Stromal cell of bone marrow (primary cell): ENCODE measurements around the gene SIPA1L3.
A peak's percentile ranks its signal among the peaks of the same experiment; 100 is the strongest.
"Not testable (repeated sequence)": the region's sequence is repeated elsewhere in the genome, so short reads cannot be mapped to it uniquely, and the experiment has no call there.

Experiments
- DNase-seq: peaks from one replicate; pipeline ENCODE4 v3.0.0-alpha.2; 2012; ENCODE audit warnings: low read depth

Gene SIPA1L3

DNA sequence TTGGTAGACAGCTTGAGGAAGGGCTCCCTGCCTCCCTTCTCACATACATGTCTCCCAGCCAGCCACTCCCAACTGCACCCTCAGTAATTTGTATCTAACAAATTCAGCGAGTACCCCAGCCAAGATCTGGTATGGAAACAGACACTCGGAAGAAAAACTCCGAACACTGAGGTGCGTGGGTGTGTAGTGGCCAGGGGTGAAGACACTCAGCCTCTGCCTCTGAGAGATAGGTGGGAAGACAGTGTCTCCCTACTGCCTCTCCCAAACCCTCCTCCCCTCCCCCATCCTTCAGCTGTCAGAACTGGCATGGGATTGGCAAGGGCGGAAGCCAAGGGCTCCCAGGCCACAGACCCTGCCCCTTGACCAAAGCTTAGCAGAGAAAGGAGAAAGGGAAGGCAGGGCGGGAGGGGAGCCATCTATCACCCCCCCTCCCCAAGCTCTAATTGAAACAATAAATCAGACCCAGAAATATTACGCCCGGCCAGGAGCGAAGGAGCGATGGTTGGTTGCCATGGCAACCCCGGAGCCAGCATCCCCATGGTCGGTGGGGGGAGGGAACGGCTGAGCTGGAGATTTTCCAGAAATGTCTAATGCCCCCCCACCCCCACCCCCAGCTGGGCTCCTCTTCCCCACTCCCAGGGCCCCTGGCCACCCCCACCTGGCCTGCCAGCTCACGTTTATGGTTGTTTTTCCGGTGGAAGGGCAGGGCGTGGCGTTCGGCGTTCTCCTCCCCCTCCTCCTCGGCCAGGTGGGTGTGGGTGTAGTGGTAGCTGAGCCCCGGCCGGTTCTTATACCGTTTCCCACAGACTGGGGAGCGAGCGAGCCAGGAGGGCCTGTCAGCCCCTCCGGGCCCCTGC lies 310.0 kb downstream of the SIPA1L3 start:
- DNase-seq, result no peak

DNA sequence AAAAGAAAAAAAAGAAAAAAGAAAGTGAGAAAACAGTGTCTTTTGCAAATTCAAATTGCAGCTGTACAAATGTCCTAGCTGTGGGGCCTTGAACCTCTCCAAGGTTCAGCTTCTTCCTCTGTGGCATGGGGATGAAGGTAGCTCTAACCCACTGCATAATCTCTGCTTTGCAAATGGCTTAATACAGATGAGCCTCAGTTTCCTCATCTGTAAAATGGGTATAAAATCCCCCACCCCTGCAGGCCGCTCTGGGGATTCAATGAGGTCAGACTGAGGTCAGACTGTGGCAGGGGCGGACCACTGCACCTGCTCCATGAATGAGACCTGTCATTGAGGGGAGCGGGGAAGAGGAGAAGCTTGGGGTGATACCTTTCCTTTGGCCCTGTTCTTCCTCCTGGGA lies 311.2 kb downstream of the SIPA1L3 start:
- no peak for DNase-seq

DNA sequence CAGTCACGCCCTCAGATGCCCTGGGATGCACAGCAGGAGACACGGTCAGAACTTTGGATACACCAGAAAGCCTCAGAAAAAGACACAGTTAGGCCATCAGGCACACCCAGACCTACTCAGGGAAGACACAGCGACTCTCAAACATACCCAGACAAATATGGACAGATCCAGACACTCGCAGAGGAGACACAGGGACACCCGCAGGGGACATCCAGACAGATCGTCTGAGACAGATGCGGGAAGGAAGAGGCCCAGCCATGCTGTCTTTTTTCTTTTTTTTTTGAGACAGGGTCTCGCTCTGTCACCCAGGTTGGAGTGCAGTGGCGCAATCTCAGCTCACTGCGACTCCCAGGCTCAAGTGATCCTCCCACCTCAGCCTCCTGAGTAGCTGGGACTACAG lies 312.2 kb downstream of the SIPA1L3 start:
- DNase-seq, result no peak

DNA sequence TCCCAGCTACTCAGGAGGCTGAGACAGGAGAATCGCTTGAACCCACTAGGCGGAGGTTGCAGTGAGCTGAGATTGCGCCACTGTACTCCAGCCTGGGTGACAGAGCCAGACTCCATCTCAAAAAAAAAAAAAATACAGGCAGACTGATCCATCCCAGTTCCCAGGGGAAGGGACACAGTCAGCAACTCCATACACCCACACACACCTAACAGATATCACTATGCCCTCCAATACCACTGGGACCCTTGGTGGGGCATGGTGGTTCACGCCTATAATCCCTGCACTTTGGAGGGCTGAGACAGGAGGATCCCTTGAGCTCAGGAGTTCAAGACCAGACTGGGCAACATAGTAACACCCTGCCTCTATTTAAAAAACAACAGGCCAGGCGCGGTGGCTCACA lies 314.4 kb downstream of the SIPA1L3 start:
- no peak for DNase-seq

DNA sequence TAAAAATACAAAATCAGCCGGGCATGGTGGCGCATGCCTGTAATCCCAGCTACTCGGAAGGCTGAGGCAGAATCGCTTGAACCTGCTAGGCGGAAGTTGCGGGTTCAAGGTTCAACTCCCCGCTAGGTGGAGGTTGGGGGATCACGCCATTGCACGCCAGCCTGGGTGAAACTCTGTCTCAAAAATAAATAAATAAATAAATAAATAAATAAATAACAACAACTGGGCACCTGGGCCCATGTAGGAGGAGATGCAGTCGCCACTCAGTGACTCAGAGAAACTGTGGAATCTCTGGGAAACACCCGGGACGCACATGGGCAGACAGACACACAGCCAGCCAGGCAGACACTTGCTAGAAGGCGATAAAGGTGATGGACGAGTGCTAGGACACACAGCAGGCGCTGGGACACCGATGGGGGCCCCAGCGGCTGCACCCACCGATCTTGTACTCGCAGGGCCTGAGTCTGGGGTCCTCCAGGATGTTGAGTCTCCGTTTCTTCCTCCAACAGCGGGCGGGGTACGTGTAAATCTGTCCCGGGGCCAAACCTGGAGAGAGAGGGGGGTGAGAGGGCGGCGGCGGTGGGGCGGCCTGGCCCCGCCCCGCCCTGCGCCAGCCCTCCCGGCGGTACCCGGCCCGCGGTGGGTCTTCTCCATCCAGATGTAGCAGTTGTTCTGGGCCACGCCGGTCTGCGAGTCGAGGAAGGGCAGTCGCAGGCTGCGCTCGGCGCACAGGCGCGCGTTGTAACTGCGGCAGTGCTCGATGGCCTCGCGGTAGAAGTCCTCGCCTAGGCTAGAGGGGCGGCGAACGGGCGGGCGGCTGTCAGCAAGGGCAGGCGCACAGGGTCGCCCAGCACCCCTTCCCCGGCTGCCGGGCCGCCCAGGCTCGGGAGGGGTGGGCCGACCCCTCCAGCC lies 315.2 kb downstream of the SIPA1L3 start:
- DNase-seq, result no peak

DNA sequence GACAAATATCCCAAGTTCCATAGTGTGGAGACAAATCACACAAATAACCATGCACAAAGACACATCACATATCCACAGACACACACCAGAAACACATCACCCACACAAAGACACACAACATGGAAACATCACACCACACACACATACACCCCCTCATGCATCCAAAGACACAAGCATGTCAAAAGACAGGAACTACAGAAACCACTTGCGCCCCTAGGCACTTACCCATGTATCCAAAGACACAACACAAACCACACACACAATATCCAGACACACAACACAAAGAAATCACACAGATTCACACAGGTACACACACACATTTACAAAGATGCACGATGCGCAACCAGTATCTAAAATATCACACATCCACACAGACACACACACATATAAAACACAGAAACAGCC lies 316.1 kb downstream of the SIPA1L3 start:
- DNase-seq, result no peak

DNA sequence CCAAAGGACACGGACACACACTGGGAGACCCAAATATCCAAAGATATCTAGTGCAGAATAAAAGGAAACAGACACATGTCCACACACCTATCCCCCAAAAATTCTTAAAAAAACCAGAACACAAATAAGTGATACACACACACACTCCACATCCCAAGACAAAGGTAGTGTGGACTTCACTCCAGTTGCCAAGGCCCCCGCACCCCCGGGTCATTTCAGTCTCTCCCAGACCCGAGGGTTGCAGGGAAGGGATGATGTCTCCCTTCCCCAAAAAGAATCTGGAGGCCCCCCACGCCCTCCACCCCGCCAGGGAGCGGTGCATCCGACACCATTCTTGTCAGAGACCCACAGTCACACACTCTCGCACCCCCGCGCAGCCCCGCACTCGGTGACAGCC lies 316.6 kb downstream of the SIPA1L3 start:
- no peak for DNase-seq

DNA sequence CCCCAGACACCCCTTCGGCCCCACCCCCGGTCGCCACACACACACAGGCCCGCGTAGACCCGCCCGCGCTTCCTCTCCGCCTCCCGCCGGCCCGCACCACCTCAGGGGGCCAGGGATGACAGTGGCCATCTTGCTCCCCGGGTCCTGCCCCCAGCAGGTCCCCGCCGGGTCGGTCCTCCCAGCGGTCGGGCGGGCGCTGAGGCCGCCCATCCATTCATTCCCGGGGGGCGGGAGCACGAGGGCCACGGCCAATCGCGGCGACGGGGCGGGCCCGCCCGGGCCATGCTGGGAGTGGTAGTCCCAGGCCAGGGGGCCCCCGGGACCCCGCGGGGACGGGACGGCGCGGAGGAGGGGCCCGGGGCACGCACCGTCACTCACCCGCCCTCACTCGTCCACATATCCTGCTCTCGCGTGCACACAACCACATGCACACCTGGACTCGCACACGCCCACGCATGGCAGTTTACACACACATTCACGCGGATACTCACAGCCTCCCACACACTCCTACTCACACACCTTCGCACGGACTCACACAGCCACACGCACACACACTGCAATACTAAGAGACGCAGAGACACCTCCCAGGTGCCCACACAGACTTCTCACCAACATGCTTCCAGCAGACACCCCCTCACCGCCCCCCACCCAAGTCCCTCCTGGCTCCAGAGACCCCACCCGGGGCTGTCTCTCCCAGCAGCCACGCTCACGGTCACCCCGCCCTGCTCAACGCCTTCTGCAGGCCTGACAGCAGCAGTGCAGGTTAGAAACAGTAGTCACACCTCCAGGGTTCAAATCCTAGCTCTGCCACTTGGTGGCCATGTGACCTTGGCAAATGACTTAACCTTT lies 317.2 kb downstream of the SIPA1L3 start, which contains the start of gene DPF1:
Gene DPF1 (minus strand): TSS at position 209 of the 849 bp plus-strand sequence. CDS start 80 bp downstream, at position 129.
- DNase-seq, result no peak

DNA sequence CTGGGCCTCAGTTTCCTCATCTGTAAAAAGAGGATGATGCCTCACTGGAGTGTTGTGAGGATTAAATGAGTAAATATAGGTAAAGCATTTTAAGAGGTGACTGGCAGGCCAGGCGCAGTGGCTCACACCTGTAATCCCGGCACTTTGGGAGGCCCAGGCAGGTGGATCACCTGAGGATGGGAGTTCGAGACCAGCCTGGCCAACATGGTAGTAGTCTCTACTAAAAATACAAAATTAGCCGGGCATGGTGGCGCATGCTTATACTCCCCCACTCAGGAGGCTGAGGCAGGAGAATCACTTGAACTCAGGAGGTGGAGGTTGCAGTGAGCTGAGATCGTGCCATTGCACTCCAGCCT lies 317.8 kb downstream of the SIPA1L3 start:
- not testable (repeated sequence) for DNase-seq

DNA sequence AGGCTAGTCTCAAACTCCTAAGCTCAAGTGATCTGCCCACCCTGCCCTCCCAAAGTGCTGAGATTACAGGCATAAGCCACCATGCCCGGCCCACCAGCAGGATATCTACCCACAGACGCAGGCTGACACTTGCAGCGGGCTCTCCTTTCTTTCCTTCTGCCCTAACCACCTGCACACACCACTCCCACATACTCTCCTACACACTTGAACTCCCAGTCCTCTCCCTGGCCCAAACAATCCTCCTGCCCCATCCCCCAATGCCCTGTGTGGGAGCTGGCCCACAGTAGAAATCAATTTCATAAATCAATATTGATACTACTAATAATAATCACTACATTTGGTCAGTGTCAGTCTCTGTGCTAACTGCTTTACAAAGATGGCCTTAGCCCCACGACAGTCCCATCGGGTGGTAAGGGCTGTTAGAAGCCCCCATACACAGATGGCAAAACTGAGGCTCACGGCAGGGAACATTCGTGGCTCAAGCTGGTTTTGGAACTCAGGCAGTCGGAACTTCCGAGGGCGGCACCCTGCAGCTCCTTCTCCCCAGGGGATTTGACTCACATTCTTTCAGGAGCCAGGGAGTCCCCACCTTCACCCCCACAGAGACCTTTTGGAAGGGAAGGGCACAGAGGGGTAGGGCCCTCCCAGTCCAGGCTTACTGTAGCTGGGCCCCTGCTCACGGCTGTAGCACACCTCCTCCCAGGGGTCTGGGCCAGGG lies 320.4 kb downstream of the SIPA1L3 start:
- no peak for DNase-seq

DNA sequence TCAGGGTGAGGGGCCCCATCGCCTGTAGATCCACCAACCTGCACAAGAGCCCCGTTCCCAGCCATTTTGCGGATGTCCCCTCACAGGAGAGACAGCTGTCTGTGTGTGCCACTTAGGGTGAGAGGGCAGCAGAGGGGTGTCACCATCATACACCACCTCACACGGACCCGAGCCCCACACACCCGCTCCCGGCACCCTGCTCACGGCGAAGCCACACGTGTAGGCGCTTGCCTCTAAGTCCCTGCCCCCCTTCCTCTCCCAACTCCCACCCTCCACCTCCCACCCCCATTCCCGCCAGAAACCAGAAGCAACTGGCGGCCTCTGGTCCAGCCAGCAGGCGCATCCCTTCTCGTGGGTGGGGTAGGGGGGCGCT lies 321.0 kb downstream of the SIPA1L3 start:
- no peak for DNase-seq

DNA sequence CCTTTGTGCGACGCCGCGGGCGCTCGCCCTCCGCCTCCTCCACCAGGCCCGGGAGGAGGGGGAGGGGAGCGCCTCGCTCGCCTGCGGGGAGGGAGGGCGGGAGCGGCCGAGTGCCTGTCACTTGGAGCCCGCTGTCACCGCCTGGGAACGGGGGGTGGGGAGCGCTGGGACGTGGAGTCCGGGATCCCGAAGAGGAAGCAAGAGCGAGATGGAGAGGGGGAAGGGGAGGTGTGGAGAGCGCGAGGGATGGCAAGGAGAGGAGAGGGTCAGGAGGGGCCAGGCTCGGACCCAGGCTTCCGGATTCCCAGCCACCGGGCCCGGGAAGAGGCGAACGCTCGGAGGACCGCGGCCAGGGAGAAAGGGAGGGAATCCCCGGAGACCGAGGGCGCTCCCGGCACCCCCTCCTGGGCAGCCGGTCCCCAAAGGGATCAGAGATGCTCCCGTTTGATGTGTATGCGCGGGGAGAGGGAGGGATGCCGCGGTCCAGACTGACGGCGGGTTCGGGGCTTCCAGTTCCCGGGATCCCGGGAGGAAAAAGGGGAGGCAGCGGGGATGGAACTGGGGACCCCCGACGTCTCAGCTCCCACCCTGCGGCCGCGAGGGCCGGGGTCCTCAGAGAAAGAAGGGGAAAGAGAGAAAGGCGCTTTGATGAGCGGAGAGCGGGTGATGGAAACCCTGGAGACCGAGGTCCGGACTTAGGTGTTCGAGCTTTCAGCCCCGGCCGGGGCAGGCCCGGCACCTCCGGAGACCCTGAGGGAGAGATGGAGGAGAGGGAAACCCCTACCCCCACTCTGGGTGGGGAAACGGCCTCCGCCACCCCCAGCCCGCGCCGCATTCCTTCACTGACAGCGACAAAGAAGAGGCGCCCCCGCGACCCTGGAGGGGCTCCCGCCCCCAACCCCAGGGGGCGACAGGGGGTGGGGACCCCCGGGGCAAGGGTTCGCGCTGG lies 321.8 kb downstream of the SIPA1L3 start:
- DNase-seq, result no peak

DNA sequence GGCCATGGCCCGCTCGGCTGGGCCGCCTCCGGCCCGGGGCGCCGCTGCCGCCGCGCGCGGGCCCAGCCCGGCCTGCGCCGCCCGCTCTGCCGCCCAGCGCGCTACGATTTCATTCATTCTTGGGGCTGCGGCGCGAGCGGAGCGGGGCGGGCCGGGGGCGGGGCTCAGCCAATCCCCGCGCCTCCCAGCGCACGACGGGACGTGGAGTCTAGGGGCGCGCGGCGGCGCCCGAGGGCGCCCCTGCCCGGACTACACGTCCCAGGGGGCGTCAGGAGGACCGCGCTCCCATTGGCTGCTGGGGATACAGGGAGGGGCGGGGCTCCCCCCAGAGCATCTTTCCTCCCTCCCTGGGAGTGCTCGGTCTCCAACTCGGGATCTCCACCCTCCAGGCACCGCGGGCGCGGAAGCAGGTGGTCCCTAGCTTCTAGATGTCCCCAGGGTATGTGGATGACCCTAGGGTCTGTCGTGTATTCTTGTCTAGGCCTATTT lies 322.6 kb downstream of the SIPA1L3 start:
- peak; percentile 41 for DNase-seq

DNA sequence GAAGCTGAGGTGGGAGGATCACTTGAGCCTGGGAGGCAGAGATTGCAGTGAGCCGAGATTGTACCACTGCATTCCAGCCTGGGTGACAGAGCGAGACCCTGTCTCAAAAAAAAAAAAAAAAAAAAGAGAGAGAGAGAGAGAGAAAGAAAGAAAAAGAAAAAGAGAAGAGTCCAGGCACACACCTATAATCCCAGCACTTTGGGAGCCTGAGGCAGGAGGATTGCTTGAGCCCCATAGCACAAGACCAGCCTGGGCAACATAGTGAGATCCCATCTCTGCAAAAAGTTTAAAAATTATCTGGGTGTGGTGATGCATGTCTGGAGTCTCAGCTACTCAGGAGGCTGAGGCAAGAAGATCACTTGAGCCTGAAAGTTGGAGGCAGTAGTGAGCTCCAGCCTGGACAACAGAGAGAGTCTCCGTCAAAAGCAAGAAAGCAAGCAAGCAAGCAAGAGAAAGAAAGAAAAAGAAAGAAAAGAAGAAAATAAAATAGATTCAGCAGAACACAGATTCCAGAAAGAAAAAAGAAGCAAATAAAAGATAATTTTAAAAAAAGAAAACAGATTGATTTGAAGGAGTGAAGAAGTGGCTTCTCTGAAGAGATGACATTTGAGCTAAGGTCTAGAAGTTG lies 323.6 kb downstream of the SIPA1L3 start:
- DNase-seq, result not testable (repeated sequence)

DNA sequence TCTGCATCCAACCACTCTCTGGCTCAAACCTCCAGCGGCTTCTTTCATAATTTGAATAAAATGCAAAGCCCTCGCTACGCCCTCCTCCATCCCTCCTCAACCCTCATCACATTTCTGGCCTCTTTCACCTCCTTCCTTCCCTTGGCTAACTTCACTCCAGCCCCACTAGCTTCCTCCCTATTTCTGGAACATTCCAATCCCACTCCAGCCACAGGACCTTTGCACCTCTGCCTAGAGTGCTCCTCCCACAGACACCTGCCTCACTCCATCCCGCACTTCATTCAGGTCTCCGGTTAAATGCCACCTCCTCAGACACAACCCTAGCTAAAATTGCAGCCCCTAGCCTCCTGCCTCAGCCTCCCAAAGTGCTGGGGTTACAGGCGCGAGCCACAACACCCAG lies 324.9 kb downstream of the SIPA1L3 start:
- DNase-seq, result no peak

DNA sequence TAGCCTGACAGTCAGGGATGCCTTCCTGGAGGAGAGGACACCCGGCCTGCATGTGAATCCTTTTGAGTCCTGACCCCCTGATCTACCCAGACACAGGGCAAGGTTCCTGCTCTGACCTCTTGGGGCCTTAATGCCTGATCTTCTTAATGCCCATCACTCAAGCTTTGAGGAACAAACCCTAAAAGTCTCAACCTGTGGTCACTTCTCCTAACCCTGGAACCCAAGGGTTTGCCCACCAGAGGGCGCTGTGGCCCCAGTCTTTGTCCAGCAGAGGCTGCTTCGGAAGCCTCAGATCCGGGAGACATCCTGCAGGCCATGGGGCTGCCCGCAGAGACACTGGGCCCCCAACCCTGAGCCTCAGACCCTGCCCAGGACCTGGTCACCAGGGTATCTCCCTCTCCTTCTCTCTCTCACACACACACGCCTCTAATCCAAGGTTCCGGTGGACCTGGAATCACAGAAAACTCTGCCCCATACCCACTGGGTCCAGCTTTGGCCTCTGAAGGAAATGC lies 326.8 kb downstream of the SIPA1L3 start:
- peak; percentile 37 for DNase-seq

DNA sequence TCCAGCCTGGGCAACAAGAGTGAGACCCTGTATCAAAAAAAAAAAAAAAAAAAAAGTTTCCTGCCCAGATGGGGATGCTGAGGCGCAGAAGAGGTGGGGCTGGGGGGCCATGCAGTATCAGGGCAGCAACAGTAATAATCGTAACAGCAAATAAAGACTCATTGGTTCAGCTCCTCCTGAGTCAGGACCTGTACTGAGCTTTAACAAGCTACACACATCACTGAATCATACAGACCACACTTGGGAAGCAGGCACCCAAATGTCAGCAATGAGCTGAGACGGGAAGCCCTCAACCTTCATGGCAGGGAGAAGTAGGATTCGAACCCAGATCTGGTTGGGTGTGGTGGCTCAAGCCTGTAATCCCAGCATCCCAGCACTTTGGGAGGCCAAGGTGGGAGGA lies 327.6 kb downstream of the SIPA1L3 start:
- no peak for DNase-seq

DNA sequence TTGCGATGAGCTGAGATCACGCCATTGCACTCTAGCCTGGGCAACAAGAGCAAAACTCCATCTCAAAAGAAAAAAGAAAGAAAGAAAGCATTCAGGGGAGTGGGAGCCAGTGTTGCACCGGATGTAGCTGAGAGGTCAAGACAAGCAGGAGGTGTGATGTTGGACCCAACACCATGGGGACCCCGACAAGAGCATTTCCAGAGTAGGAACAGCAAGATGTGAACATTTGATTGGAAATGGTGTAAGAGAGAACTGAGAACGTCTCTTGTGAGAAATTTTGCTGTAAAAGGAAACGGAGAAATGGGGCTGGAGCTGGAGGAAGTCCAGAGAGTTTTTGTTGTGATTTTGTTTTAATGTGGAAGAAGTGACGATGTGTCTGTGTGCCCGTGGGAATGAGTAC lies 332.8 kb downstream of the SIPA1L3 start:
- DNase-seq, result no peak

DNA sequence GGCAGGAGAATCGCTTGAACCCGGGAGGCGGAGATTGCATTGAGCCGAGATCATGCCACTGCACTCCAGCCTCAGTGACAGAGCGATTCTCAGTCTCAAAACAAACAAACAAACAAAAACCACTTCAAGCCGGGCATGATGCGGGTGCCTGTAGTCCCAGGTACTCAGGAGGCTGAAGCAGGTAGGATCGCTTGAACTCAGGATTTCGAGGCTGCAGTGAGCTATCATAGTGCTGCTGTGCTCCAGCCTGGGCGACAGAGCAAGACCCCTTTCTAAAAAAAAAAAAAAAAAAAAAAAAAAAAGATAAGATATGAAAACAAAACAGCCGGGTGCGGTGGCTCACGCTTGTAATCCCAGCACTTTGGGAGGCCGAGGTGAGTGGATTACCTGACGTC lies 336.3 kb downstream of the SIPA1L3 start:
- DNase-seq, result no peak
